ENCODE results near the gene UCHL5.

The UCHL5 gene

DNA sequence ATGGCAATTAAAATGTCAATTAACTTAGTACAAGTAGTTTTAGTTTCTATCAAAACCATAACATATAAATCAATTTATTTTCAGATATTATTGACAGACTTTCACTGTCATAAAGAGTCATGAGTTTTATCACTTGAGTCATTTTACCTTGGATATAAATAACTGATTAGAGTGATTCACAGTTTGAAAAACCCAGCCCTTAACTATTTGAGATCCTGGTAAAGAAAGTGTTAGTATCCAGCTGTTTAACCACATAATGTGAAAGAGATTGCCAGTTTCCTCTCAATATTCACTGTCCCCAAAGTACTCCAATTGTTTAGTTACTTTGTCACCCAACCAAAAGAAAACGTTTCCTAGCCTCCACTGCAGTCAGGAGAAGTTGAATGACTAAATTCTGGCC is 91.3 kb downstream of the UCHL5 start:
- TF ChIP-seq, protein P1, sequence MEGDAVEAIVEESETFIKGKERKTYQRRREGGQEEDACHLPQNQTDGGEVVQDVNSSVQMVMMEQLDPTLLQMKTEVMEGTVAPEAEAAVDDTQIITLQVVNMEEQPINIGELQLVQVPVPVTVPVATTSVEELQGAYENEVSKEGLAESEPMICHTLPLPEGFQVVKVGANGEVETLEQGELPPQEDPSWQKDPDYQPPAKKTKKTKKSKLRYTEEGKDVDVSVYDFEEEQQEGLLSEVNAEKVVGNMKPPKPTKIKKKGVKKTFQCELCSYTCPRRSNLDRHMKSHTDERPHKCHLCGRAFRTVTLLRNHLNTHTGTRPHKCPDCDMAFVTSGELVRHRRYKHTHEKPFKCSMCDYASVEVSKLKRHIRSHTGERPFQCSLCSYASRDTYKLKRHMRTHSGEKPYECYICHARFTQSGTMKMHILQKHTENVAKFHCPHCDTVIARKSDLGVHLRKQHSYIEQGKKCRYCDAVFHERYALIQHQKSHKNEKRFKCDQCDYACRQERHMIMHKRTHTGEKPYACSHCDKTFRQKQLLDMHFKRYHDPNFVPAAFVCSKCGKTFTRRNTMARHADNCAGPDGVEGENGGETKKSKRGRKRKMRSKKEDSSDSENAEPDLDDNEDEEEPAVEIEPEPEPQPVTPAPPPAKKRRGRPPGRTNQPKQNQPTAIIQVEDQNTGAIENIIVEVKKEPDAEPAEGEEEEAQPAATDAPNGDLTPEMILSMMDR (IDR thresholded peaks at IDR 0.05; ENCODE audit: low read depth, low read length, missing control alignments): no peak
- H3K4me3 ChIP-seq (ENCODE audit: low read depth, low read length): no peak overlapping the region
- no peak for DNase-seq (ENCODE audit: low read depth)

DNA sequence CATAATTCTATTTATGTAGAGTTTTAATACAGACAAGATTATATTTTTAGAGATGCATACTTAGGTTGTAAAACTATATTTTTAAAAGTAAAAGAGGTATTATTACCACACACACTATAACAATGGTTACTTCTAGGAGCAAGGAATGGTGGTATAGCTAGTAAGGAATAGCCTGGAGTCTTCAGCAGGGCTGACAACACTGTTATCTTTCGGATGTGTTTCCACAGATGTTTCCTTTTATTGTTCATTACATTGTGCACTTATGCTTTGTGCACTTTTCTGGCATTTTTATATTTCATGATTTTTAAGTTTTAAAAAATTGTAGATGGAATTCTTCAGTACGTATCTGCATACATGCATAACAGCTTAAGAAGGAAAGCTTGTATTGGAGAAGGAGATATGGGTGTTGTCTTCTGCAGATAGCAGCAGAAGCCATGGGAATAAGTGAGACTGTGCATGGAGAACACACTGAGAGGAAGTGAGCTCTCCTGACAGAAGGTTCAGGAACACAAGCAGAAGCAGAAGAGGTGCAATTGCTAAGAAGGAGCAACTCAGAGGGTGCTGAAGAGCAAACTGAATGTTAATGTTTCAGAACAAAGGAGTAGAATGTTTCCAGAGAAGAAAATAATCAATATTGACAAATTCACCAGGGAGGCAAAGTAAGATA is 91.8 kb downstream of the UCHL5 start:
- no peak for DNase-seq (ENCODE audit: low read depth)
- TF ChIP-seq, protein P1 (IDR thresholded peaks at IDR 0.05; ENCODE audit: low read depth, low read length, missing control alignments): no peak
- H3K4me3 ChIP-seq (ENCODE audit: low read depth, low read length): no peak overlapping the region

DNA sequence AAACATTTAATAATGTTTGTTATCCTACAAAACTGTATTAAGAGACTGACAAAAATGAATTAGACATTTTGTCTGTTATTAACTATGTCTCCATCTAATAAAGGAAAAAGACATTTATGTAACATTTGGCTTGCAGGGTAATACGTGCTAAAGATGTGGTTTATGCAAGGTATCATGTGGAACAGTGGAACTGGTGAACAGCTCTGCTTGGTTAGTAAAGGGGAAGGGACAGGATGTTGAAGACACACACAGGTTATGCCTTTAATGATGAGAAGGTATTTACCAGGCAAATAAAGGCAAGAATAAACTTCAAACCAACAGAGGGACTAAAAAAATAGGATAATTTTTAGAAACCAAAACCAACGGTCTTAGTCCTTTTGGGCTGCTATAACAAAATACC is 93.1 kb downstream of the UCHL5 start:
- TF ChIP-seq, protein P1 (IDR thresholded peaks at IDR 0.05; ENCODE audit: low read depth, low read length, missing control alignments): no peak
- no peak for DNase-seq (ENCODE audit: low read depth)
- H3K4me3 ChIP-seq (ENCODE audit: low read depth, low read length): no peak overlapping the region

DNA sequence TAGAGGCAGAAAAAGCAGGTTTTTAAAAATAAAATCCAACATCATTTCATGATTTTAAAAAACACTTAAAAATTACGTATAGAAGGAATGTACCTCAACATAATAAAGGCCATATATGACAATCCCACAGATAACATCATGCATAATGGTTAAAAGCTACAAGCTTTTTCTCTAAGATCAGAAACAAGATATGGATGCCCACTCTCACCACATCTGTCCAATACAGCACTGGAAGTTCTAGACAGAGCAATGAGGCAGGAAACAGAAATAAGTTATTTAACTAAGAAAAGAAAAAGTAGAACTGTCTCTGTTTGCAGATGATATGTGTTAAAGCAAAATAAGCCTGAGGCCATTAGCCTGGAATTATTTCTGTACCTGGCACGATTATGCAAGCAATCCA is 96.3 kb downstream of the UCHL5 start:
- no peak for DNase-seq (ENCODE audit: low read depth)
- TF ChIP-seq, protein P1 (IDR thresholded peaks at IDR 0.05; ENCODE audit: low read depth, low read length, missing control alignments): no peak
- no peak overlapping the region for H3K4me3 ChIP-seq (ENCODE audit: low read depth, low read length)
